HL-60 (cell line): ENCODE measurements around the gene RFLNA.

Experiments used
- DNase-seq, 2 experiments: peaks; one replicate each; pipeline ENCODE4 v3.0.0-alpha.2; 2010 to 2020; ENCODE audit warnings: low read depth in 1 of 2, low spot score in 1 of 2
- H3K27ac ChIP-seq: fragments of 250-450 bp; sonication (Bioruptor Pico); replicated peaks from 2 replicates; pipeline ENCODE4 v1.5.1; 2020; ENCODE audit warnings: mild to moderate bottlenecking, moderate library complexity
- H3K27me3 ChIP-seq: fragments of 250-450 bp; sonication (Bioruptor Pico); 2 replicates; pipeline ENCODE4 v1.5.1; 2021; ENCODE audit warnings: mild to moderate bottlenecking, moderate library complexity; ENCODE audit not compliant: insufficient read depth, poor library complexity, severe bottlenecking
- H3K4me3 ChIP-seq: replicated peaks from 2 replicates; pipeline ENCODE4 v1.5.1; 2011; ENCODE audit warnings: mild to moderate bottlenecking, control low read depth, low read length; ENCODE audit not compliant: insufficient read depth
- CTCF ChIP-seq: IDR thresholded peaks from one replicate; pipeline ENCODE4 v1.5.1; 2011; ENCODE audit warnings: low read length, control low read depth, inconsistent platforms; ENCODE audit not compliant: insufficient read depth
- GABPA ChIP-seq: IDR thresholded peaks from 2 replicates; pipeline ENCODE4 v1.6.1; 2012; ENCODE audit warnings: low read depth
- POLR2AphosphoS5 ChIP-seq: IDR thresholded peaks from 2 replicates; pipeline ENCODE4 v1.6.1; 2012; ENCODE audit warnings: low read depth
- REST ChIP-seq: IDR thresholded peaks from 2 replicates; pipeline ENCODE4 v1.6.1; 2012; ENCODE audit warnings: low read depth; ENCODE audit not compliant: insufficient replicate concordance
- SPI1 ChIP-seq: IDR thresholded peaks from 2 replicates; pipeline ENCODE4 v1.6.1; 2012; ENCODE audit warnings: low read depth, mild to moderate bottlenecking, borderline replicate concordance

RFLNA gene

GRCh38 chr12:124319368-124320050 lies 24.6 kb downstream of the RFLNA start:
- no peak for DNase-seq

GRCh38 chr12:124321040-124321481 lies 26.2 kb downstream of the RFLNA start:
- TF ChIP-seq SPI1, result no peak
- TF ChIP-seq GABPA, result no peak
- TF ChIP-seq CTCF, result peak; percentile 93
- Histone ChIP-seq H3K4me3 (no peak overlapping the region), H3K27me3 (peaks cover 2% of the 10 kb centered on the region), H3K27ac (no peak overlapping the region)
- DNase-seq, result peak; percentile 15 to 60

More at GRCh38 chr12:124319368-124320050, 24.6 kb downstream of the RFLNA start:
- H3K27ac ChIP-seq, result no peak overlapping the region
- H3K27me3 ChIP-seq, result peaks cover 2% of the 10 kb centered on the region
- no peak for TF ChIP-seq SPI1
- TF ChIP-seq CTCF, result no peak
- no peak for TF ChIP-seq POLR2AphosphoS5
- TF ChIP-seq GABPA, result no peak
- no peak for TF ChIP-seq REST
- H3K4me3 ChIP-seq, result no peak overlapping the region

GRCh38 chr12:124321556-124322270 lies 26.8 kb downstream of the RFLNA start:
- TF ChIP-seq SPI1 (no peak), REST (no peak), CTCF (no peak), POLR2AphosphoS5 (no peak), GABPA (no peak)
- Histone ChIP-seq H3K27ac (no peak overlapping the region), H3K4me3 (no peak overlapping the region), H3K27me3 (peaks cover 2% of the 10 kb centered on the region)
- DNase-seq, result no peak
